ENCODE results near the gene FMNL2. TPM values are rescaled to one million over a fixed set of nuclear protein-coding genes. Genes with fewer than 3 reads are reported as not detected.

FMNL2 gene
- total RNA-seq, 1 experiment from 2014 or later = 33.6 TPM

- H4K5ac ChIP-seq (ENCODE audit: insufficient read length, low read depth, low read length) = no peak overlapping the region
- Mint-ChIP-seq H3K36me3 (ENCODE audit: insufficient read depth in 1 of 3, low read depth in 3 of 3) (peaks cover 9 to 13% (median 11%) of the 10 kb centered on the region in 3 experiments), H3K27ac (peak overlapping the region in 1 of 3 experiments; percentile 32; a peak in 1 of 7 replicates)
These were observed 55.9 kb downstream of the FMNL2 start for GRCh38 chr2:152390837-152391236.

More at GRCh38 chr2:152390837-152391236, 55.9 kb downstream of the FMNL2 start:
- Histone ChIP-seq H3K56ac (ENCODE audit: insufficient read length, low read depth, low read length) (no peak overlapping the region), H3K23me2 (ENCODE audit: insufficient read length, low read depth, low read length, poor library complexity, severe bottlenecking) (no peaks in the 10 kb centered on the region), H4K20me1 (ENCODE audit: control insufficient read depth, insufficient read depth, insufficient read length) (no peaks in the 10 kb centered on the region), H4K8ac (replicated peaks; ENCODE audit: insufficient read length, low read depth, low read length) (no peak overlapping the region), H2AFZ (ENCODE audit: low read length) (no peak overlapping the region), H3K18ac (ENCODE audit: insufficient read length, low read depth, low read length) (no peak overlapping the region), H3K79me2 (ENCODE audit: insufficient read depth, low read length) (peaks cover 4% of the 10 kb centered on the region; the same call in 1 of the 2 replicates), H3K9ac (ENCODE audit: extremely low read depth, insufficient read length, low read length) (no peak overlapping the region), H3K9me3 (ENCODE audit: control insufficient read depth, low read depth, low read length) (no peaks in the 10 kb centered on the region), H3K79me1 (ENCODE audit: insufficient read depth, low read depth, low read length, poor library complexity, severe bottlenecking) (peaks cover 3% of the 10 kb centered on the region), H4K91ac (ENCODE audit: insufficient read length, low read depth, low read length) (no peak overlapping the region), H3K4me2 (ENCODE audit: insufficient read depth, insufficient read length, low read length) (no peak overlapping the region), H3T11ph (ENCODE audit: low read length) (no peak overlapping the region), H2AK5ac (ENCODE audit: insufficient read length, low read length) (no peak overlapping the region), H3K4ac (ENCODE audit: low read depth, low read length) (no peak overlapping the region), H3K14ac (ENCODE audit: insufficient read depth, low read length) (no peak overlapping the region), H3K27me3 (ENCODE audit: insufficient read depth, low read length) (no peaks in the 10 kb centered on the region), H2BK120ac (ENCODE audit: low read depth, low read length, poor library complexity, severe bottlenecking) (no peak overlapping the region), H2BK12ac (ENCODE audit: insufficient read length, low read depth, low read length) (no peak overlapping the region), H2BK15ac (ENCODE audit: low read depth, low read length) (no peak overlapping the region), H3K27ac (ENCODE audit: insufficient read length, low read depth, low read length) (no peak overlapping the region), H2BK5ac (ENCODE audit: insufficient read length, low read length) (no peak overlapping the region), H3K23ac (ENCODE audit: insufficient read length, low read depth, low read length) (no peak overlapping the region), H3K4me1 (ENCODE audit: insufficient read depth, low read length) (peaks cover 5% of the 10 kb centered on the region; the same call in 1 of the 2 replicates), H2BK20ac (ENCODE audit: low read depth, low read length, poor library complexity, severe bottlenecking) (no peak overlapping the region)
- WGBS (ENCODE audit: extremely low coverage, insufficient read length, low lambda C conversion rate) = no CpG with 5 or more reads among the region's 2 CpGs
- no peaks in the 10 kb centered on the region; a peak in 1 of 5 replicates for H3K9me3 Mint-ChIP-seq
- DNase-seq = no peak
- no peak for TF ChIP-seq CTCF (conservative IDR thresholded peaks at IDR 0.05)
- H3K27me3 Mint-ChIP-seq (ENCODE audit: low read depth) = no peaks in the 10 kb centered on the region
- H3K4me1 Mint-ChIP-seq = peaks cover 30 to 54% of the 10 kb centered on the region in 2 experiments
- no peak overlapping the region for H3K4me3 Mint-ChIP-seq

Data from H9 (cell line).